Body of pancreas (tissue), 4 donors: Measurements from ENCODE around the gene IFFO2. TPM values are rescaled to one million over a fixed set of nuclear protein-coding genes. Genes with fewer than 3 reads are reported as not detected.

ENCODE experiments used
- ATAC-seq: fragments of 150-250 bp; one replicate; pipeline ENCODE4 v1.9.1; 2016
- DNase-seq, 4 donors: peaks; one replicate each; pipeline ENCODE4 v3.0.0-alpha.2; 2019
- H3K27ac ChIP-seq, 4 donors: fragments of 200-600 bp; sonication (generic); 1 replicate in 3 of 4; 2 replicates in 1 of 4; pipeline versions ENCODE4 v1.5.1 to v1.6.1; 2016 to 2019; ENCODE audit warnings: mild to moderate bottlenecking in 1 of 4, mixed read lengths in 1 of 4, moderate library complexity in 1 of 4
- H3K27me3 ChIP-seq, 2 donors: fragments of 200-600 bp; sonication (generic); one replicate each; pipeline ENCODE4 v1.6.0; 2016; ENCODE audit warnings: mild to moderate bottlenecking in 1 of 2
- H3K36me3 ChIP-seq, 2 donors: fragments of 200-600 bp; sonication (generic); replicated peaks in 1 of 2; 2 replicates each; pipeline ENCODE4 v1.5.1; 2016; ENCODE audit warnings: low read depth in 2 of 2; ENCODE audit not compliant: insufficient read depth in 1 of 2
- H3K4me1 ChIP-seq: fragments of 200-600 bp; sonication (generic); one replicate; pipeline ENCODE4 v1.6.0; 2016
- H3K4me3 ChIP-seq, 2 donors: fragments of 200-600 bp; sonication (generic); 1 replicate in 1 of 2; 2 replicates in 1 of 2; pipeline ENCODE4 v1.5.1; 2016 to 2019
- H3K9me3 ChIP-seq, 3 donors: fragments of 200-600 bp; sonication (generic); 1 replicate in 2 of 3; 2 replicates in 1 of 3; pipeline ENCODE4 v1.5.1; 2016
- POLR2A ChIP-seq, 3 donors: fragments of 450-650 bp; IDR thresholded peaks; one replicate each; pipeline ENCODE4 v1.6.1; 2016; ENCODE audit warnings: antibody characterized with exemption in 3 of 3, mild to moderate bottlenecking in 2 of 3
- WGBS, 2 donors: methylation state at CpG; one replicate each; pipeline ENCODE4 v1.1.5; 2017; 5-methylcytosine and 5-hydroxymethylcytosine counted together
- intact Hi-C: fragments of 100-400 bp; cut with DNase I; formaldehyde crosslinking; loops from one replicate; pipeline ENCODE4 v1.15.1; 2023
- total RNA-seq, 2 donors: library from RNA; depleted of rRNA; stranded (reverse); fragments of >200 nt; gene quantifications; one replicate each; pipeline ENCODE4 v1.1.0, GENCODE V29; 2016
- TF ChIP-seq, protein P1 (sequence below), 7 experiments: fragments of 450-650 bp in 4 of 7; fragments of 200-600 bp in 3 of 7; sonication (generic) in 3 of 7; IDR thresholded peaks; one replicate each; pipeline ENCODE4 v1.5.1; 2016 to 2019; ENCODE audit warnings: antibody characterized with exemption in 7 of 7

IFFO2 gene
- total RNA-seq, 2 donors from 2014 or later = 23.1 to 219 TPM

DNA sequence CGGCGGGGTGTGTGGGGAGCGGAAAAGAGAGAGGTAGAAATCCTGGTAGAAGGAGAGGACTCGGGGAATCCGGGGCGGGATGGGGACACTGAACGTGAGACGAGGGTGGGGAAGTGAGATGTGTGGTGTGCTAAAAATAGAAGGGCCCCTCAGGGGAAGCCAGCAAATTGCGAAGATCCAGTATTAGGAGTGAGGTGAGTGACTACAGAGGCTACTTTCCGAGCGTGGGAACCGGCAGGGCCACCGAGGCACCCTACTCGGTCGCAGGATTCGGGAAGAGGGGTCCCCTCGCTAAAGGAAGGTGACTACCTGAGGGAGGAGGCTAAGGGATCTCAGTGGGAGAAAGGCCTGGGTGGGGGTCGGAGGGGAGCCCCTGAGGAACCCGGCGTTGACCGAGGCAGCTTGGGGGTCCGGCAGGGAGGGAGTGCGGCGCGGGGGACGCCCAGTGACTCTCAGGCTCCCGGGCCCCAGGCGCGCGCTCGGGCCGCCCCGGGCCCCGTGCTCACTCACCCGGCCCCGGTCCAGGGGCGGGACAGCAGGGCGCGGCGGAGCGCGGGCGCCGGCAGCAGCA lies 54.4 kb downstream of the IFFO2 start:
- TF ChIP-seq, protein P1, sequence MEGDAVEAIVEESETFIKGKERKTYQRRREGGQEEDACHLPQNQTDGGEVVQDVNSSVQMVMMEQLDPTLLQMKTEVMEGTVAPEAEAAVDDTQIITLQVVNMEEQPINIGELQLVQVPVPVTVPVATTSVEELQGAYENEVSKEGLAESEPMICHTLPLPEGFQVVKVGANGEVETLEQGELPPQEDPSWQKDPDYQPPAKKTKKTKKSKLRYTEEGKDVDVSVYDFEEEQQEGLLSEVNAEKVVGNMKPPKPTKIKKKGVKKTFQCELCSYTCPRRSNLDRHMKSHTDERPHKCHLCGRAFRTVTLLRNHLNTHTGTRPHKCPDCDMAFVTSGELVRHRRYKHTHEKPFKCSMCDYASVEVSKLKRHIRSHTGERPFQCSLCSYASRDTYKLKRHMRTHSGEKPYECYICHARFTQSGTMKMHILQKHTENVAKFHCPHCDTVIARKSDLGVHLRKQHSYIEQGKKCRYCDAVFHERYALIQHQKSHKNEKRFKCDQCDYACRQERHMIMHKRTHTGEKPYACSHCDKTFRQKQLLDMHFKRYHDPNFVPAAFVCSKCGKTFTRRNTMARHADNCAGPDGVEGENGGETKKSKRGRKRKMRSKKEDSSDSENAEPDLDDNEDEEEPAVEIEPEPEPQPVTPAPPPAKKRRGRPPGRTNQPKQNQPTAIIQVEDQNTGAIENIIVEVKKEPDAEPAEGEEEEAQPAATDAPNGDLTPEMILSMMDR (IDR thresholded peaks at IDR 0.05) = no peak
- TF ChIP-seq POLR2A (IDR thresholded peaks at IDR 0.05) = no peak
- ATAC-seq (no peak), DNase-seq (no peak)
- Histone ChIP-seq H3K4me3 (peak overlapping the region; percentile 35 to 44), H3K9me3 (no peaks in the 10 kb centered on the region), H3K4me1 (peaks cover 29% of the 10 kb centered on the region), H3K27ac (peak overlapping the region in 3 of 4 donors; percentile 86 to 89 (median 88)), H3K36me3 (no peaks in the 10 kb centered on the region), H3K27me3 (no peaks in the 10 kb centered on the region)
- intact Hi-C loops = loop anchor here (10.0 kb wide), 1 partner anchor 53 kb away; the partner anchor contains the start of gene IFFO2
- 1 to 2% methylated on average over 17 to 42 of the region's 44 CpGs for WGBS, 2 donors

DNA sequence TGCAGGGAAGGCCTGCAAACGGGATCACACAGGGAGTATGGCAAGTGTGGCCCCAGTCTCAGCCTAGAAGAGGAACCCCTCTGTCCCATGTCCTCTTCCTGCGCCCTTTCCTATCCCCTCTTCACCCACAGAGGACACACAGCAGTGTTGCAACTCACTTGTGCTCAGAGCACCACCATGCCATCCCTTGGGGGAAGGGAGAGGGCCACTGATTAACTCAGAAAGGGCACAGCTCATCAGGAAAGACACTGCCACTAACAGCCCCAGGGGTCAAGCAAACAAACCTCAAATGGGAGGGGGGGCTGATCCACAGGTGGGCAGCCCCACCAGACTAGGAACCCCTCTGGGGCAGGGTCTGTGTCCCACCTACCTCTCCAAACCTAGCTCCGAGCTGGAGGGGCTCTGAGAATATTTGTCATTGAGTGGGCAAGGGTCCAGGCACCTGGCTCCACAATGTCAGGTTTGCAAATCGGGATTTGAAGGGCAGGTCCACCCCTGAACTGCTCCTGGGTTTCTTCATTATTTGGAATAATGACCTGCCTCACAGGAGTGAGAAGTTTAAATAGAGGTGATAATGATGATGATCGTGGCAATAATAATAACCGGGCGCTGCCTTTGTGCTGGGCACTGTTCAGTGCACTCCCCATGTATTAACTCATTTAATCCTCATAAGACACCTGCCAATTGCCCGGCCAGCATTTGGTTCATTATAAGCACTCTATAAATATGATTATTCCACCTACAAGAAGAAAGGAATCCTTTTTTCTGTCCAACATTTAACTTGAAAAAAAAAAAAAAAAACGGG lies 55.1 kb downstream of the IFFO2 start:
- TF ChIP-seq, protein P1 (IDR thresholded peaks at IDR 0.05) = no peak
- no peak for TF ChIP-seq POLR2A (IDR thresholded peaks at IDR 0.05)
- no peak for ATAC-seq
- Histone ChIP-seq H3K36me3 (no peaks in the 10 kb centered on the region), H3K27ac (no peak overlapping the region), H3K9me3 (no peaks in the 10 kb centered on the region), H3K4me1 (peaks cover 25% of the 10 kb centered on the region), H3K27me3 (no peaks in the 10 kb centered on the region), H3K4me3 (no peak overlapping the region)
- intact Hi-C loops = loop anchor here (10.0 kb wide), 1 partner anchor 53 kb away; the partner anchor contains the start of gene IFFO2
- 25 to 32% methylated on average over 9 of the region's 9 CpGs for WGBS, 2 donors
- no peak for DNase-seq

DNA sequence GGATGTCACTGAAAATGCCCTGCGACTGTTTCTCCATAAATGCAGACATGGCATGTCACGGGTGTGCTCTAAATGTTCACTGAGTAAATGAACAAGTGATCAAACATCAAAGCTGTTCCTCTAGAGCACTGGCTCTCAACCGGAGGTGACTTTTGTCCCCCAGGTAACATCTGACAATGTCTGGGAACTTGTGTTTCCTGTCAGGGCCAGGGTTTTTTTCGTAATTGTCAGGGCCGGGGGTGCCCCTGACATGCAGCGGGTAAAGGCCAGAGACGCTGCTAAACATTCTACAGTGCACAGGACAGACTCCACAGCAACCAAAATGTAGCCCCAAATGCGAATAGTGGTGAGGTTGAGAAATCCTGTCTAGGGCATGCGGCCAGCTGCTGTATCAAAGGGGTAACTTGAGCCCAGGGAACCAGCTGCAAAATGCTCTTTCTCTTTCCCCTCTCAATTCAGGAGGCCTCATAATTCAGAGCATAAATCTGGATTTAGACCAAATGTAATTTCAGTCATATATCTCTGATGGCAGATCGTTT lies 56.1 kb downstream of the IFFO2 start:
- H3K9me3 ChIP-seq = no peaks in the 10 kb centered on the region
- H3K4me1 ChIP-seq = peaks cover 25% of the 10 kb centered on the region
- WGBS, 2 donors = 77 to 80% methylated on average over 10 of the region's 10 CpGs
- H3K36me3 ChIP-seq = no peaks in the 10 kb centered on the region
- TF ChIP-seq, protein P1 (IDR thresholded peaks at IDR 0.05) = no peak
- no peak for TF ChIP-seq POLR2A (IDR thresholded peaks at IDR 0.05)
- intact Hi-C loops = loop anchor here (10.0 kb wide), 1 partner anchor 54 kb away; the partner anchor contains the start of gene IFFO2
- H3K4me3 ChIP-seq = no peak overlapping the region
- no peak for ATAC-seq
- H3K27ac ChIP-seq = no peak overlapping the region
- H3K27me3 ChIP-seq = no peaks in the 10 kb centered on the region
- no peak for DNase-seq

DNA sequence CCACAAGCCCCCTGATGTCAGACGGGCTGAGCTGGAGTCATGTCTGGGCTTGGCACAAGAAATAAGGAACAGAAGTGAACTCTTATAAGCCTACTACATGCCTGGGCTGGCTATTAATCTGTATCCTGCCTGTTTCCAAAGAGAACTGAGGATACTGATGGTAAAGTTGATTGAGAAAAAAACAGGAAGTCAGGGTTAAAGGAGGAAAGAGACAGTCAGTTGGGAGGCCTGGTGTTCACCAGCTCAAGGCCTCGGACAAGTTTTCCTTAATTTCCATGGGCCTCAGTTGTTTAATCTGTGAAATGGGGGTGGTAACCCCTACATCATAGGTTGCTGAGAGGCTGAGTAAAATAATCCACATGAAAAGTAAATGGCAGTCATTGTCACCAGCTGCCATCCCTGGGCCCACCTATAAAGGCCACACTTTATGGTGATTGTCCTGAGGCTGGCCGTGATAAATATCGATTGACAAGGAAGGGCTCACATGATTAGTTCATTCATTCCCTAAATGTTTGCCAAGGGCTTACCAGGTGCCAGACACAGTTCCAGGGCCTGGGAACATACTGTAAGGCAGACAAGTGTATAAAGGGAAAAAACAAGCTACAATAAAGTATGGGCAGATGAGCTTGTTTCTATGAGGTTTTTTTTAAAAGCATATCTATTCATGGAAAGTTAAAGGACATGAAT lies 57.0 kb downstream of the IFFO2 start:
- Histone ChIP-seq H3K27ac (no peak overlapping the region), H3K27me3 (no peaks in the 10 kb centered on the region), H3K4me1 (peaks cover 25% of the 10 kb centered on the region), H3K4me3 (no peak overlapping the region), H3K9me3 (no peaks in the 10 kb centered on the region), H3K36me3 (no peaks in the 10 kb centered on the region)
- 53 to 61% methylated on average over 4 of the region's 4 CpGs for WGBS, 2 donors
- intact Hi-C loops = loop anchor here (5.0 to 10.0 kb wide), 2 partner anchors 55 to 208 kb away; partner anchors contain the start of gene IFFO2
- DNase-seq (no peak), ATAC-seq (no peak)
- TF ChIP-seq, protein P1 (IDR thresholded peaks at IDR 0.05) = no peak
- no peak for TF ChIP-seq POLR2A (IDR thresholded peaks at IDR 0.05)
